ENCODE measurements around the gene SMIM21. TPM values are rescaled to one million over a fixed set of nuclear protein-coding genes. Genes with fewer than 3 reads are reported as not detected.

Gene SMIM21
- total RNA-seq, 4 donors from 2014 or later, result not detected

DNA sequence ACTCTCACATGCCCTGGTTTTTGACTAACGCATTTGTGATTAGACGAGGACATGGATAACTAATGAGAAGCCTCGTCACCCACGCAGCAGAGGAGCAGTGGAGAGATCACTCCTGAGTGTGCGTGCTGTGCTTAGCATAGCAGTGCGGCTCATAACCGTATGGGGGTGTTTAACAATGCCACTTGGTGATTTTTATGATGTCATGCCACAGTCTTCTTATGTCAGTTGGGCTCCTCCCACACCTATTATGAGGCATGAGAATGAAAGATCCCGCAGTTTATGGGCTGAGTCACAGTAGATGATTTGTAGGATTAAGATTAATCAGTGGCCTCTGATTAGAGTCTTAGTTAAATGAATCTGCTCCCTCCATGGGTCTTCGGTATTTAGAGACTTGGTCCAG, 2.5 kb upstream of the SMIM21 start:
- Histone ChIP-seq H3K36me3 (no peaks in the 10 kb centered on the region), H3K4me1 (no peaks in the 10 kb centered on the region), H3K9me3 (no peaks in the 10 kb centered on the region), H3K27ac (no peak overlapping the region), H3K27me3 (no peaks in the 10 kb centered on the region), H3K4me3 (no peak overlapping the region)
- TF ChIP-seq EP300 (IDR thresholded peaks at IDR 0.05) (no peak), POLR2A (IDR thresholded peaks at IDR 0.05) (no peak)
- TF ChIP-seq, protein P1, sequence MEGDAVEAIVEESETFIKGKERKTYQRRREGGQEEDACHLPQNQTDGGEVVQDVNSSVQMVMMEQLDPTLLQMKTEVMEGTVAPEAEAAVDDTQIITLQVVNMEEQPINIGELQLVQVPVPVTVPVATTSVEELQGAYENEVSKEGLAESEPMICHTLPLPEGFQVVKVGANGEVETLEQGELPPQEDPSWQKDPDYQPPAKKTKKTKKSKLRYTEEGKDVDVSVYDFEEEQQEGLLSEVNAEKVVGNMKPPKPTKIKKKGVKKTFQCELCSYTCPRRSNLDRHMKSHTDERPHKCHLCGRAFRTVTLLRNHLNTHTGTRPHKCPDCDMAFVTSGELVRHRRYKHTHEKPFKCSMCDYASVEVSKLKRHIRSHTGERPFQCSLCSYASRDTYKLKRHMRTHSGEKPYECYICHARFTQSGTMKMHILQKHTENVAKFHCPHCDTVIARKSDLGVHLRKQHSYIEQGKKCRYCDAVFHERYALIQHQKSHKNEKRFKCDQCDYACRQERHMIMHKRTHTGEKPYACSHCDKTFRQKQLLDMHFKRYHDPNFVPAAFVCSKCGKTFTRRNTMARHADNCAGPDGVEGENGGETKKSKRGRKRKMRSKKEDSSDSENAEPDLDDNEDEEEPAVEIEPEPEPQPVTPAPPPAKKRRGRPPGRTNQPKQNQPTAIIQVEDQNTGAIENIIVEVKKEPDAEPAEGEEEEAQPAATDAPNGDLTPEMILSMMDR (IDR thresholded peaks at IDR 0.05), result no peak
- no peak for DNase-seq (ENCODE audit: low spot score in 2 of 2)
- WGBS, 2 donors, result 69 to 85% methylated on average over 9 of the region's 9 CpGs

DNA sequence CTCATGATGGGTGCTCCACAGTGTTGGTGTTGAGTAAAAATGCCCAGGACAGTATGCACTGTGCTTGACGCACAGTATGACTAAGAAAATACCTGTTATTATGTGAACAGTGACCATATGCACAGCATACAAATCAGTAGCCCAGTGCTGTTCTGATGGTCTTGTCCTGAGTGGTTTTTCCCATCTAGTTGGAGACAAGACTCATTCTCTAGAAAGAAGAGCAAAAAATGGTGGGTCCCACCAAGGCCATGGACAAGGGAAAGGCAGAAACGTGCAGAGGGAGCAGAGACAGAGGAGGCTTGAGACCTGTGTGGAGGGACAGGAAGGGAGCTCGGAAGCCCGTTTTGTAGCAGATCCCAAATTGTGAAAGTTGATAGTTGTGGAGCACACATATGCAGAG, 987 bp upstream of the SMIM21 start:
- Histone ChIP-seq H3K27ac (no peak overlapping the region), H3K4me1 (no peaks in the 10 kb centered on the region), H3K9me3 (no peaks in the 10 kb centered on the region), H3K36me3 (no peaks in the 10 kb centered on the region), H3K4me3 (no peak overlapping the region), H3K27me3 (no peaks in the 10 kb centered on the region)
- no peak for DNase-seq (ENCODE audit: low spot score in 2 of 2)
- TF ChIP-seq POLR2A (IDR thresholded peaks at IDR 0.05) (no peak), EP300 (IDR thresholded peaks at IDR 0.05) (no peak)
- TF ChIP-seq, protein P1 (IDR thresholded peaks at IDR 0.05), result no peak
- 87 to 92% methylated on average over 4 of the region's 4 CpGs for WGBS, 2 donors

DNA sequence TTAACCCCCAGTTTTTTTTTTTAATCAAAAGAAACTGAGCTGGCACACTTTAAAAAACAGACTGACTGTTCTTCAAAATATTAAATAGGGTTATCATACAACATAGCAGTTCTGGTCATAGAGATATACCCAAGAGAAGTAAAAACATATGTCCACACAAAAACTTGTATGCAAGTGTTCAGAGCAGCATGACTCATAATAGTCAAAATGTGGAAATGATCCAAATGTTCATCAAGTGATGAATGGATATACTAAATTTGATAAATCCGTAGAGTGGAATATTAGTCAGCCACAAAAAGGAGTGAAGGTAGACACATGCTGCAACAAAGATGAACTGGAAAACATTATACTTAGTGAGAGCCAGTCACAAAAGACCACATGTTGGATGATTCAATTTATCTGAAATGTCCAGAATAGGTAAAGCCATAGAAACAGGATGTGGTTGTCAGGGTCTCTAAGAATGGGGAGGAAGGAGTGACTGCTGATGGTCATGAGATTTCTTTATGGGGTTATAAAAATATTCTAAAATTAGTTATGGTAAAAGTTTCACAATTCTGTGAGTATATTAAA, 5.1 kb downstream of the SMIM21 start:
- Histone ChIP-seq H3K36me3 (no peaks in the 10 kb centered on the region), H3K9me3 (peaks cover 0 to 8% (median 0%) of the 10 kb centered on the region in 4 donors), H3K4me3 (no peak overlapping the region), H3K4me1 (no peaks in the 10 kb centered on the region), H3K27me3 (no peaks in the 10 kb centered on the region), H3K27ac (no peak overlapping the region)
- WGBS, 2 donors, result 89 to 98% methylated on average over 1 of the region's 1 CpG
- TF ChIP-seq POLR2A (IDR thresholded peaks at IDR 0.05), result no peak
- no peak for TF ChIP-seq EP300 (IDR thresholded peaks at IDR 0.05)
- TF ChIP-seq, protein P1 (IDR thresholded peaks at IDR 0.05), result no peak
- no peak for DNase-seq (ENCODE audit: low spot score in 2 of 2)

DNA sequence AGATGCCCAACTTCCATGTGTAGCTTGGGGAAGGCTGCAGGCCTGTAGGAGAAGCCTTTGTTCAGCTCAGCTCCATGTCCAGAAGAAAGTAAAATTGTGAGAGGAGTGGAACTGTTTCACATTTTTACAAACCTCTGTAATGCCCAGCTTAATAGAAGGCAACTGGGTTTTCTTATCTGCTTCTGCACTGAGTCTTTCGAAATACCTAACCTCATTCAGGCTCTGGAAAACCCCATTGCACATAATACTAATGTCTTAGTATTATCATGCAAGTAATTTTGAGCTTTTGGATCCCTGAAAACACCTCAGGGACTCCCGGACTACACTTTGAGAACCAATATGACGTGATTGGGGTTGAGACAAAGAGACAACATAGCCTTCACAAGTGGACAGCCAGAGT, 5.8 kb downstream of the SMIM21 start:
- Histone ChIP-seq H3K27me3 (no peaks in the 10 kb centered on the region), H3K36me3 (no peaks in the 10 kb centered on the region)

DNA sequence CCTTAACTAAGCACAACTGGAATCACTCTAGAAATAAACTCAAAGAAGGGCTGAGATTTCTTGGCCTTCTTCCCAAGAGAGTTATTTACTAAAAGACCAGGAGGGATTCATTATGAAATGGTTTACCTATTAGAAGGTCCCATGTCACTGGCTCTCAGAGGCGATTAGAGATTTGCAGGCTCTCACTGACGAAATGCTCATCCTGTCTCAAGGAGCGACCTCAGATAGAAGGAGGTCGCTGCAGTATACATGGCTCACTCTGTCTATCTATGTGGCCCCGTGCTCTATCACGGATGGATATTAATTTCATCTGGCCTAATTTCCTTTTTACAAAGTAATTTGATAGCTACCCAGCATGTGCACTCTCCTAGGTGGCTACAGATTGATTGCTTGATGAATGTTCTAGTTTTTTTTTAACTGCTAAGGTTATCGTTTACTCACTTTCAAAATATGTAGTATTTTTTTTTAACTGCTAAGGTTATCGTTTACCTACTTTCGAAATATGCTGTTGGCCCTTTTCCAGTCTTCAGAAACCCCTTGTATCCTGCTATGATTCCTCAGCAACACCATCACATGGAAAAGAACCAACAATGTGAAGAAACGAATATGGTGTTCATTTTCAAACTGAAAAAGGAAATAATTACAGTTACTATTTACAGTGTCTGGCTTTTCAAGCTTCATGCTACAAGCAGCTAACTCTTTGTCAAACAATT, 9.1 kb downstream of the SMIM21 start:
- Histone ChIP-seq H3K4me3 (no peak overlapping the region), H3K27ac (no peak overlapping the region), H3K36me3 (no peaks in the 10 kb centered on the region), H3K27me3 (no peaks in the 10 kb centered on the region), H3K9me3 (peaks cover 0 to 8% (median 0%) of the 10 kb centered on the region in 4 donors), H3K4me1 (no peaks in the 10 kb centered on the region)
- no peak for TF ChIP-seq POLR2A (IDR thresholded peaks at IDR 0.05)
- no peak for TF ChIP-seq EP300 (IDR thresholded peaks at IDR 0.05)
- TF ChIP-seq, protein P1 (IDR thresholded peaks at IDR 0.05), result no peak
- WGBS, 2 donors, result 68 to 70% methylated on average over 10 of the region's 10 CpGs
- DNase-seq (ENCODE audit: low spot score in 2 of 2), result no peak

More for the DNA sequence above, 5.8 kb downstream of the SMIM21 start:
- DNase-seq (ENCODE audit: low spot score in 2 of 2), result no peak
- H3K27ac ChIP-seq, result no peak overlapping the region
- H3K4me1 ChIP-seq, result no peaks in the 10 kb centered on the region
- H3K4me3 ChIP-seq, result no peak overlapping the region
- TF ChIP-seq EP300 (IDR thresholded peaks at IDR 0.05) (no peak), POLR2A (IDR thresholded peaks at IDR 0.05) (no peak)
- TF ChIP-seq, protein P1 (IDR thresholded peaks at IDR 0.05), result no peak
- 90 to 100% methylated on average over 3 of the region's 3 CpGs for WGBS, 2 donors
- H3K9me3 ChIP-seq, result peaks cover 0 to 8% (median 0%) of the 10 kb centered on the region in 4 donors
